GM18519 (cell line): ENCODE measurements around the gene RSPO3.

Source experiments
- ATAC-seq: cut with Tn5 transposase; IDR thresholded peaks from one replicate; pipeline ENCODE4 v1.9.1; 2021; ENCODE audit warnings: mild to moderate bottlenecking, moderate library complexity; ENCODE audit not compliant: unreplicated experiment, low FRiP score

The RSPO3 gene

GRCh38 chr6:127148511-127148910, 30.0 kb downstream of the RSPO3 start:
- ATAC-seq = no peak

- no peak for ATAC-seq
Observed at GRCh38 chr6:127154509-127154908, 36.0 kb downstream of the RSPO3 start.

GRCh38 chr6:127160484-127160883, 42.0 kb downstream of the RSPO3 start:
- no peak for ATAC-seq

GRCh38 chr6:127162836-127163235, 44.4 kb downstream of the RSPO3 start:
- no peak for ATAC-seq

GRCh38 chr6:127164036-127164435, 45.6 kb downstream of the RSPO3 start:
- no peak for ATAC-seq

GRCh38 chr6:127164565-127164964, 46.1 kb downstream of the RSPO3 start:
- no peak for ATAC-seq

GRCh38 chr6:127173156-127173940, 54.9 kb downstream of the RSPO3 start:
- ATAC-seq = no peak

GRCh38 chr6:127176146-127176545, 57.7 kb downstream of the RSPO3 start:
- no peak for ATAC-seq

- no peak for ATAC-seq
Observed at GRCh38 chr6:127177030-127177922, 58.8 kb downstream of the RSPO3 start.

GRCh38 chr6:127177923-127178231, 59.4 kb downstream of the RSPO3 start:
- ATAC-seq = no peak

- no peak for ATAC-seq
Observed at GRCh38 chr6:127178746-127179145, 60.3 kb downstream of the RSPO3 start.

GRCh38 chr6:127180426-127180825, 62.0 kb downstream of the RSPO3 start:
- no peak for ATAC-seq

GRCh38 chr6:127182501-127182900, 64.0 kb downstream of the RSPO3 start:
- no peak for ATAC-seq

- no peak for ATAC-seq
Observed at GRCh38 chr6:127185437-127185995, 67.0 kb downstream of the RSPO3 start.

- peak; percentile 60 for ATAC-seq
Observed at GRCh38 chr6:127186889-127187288, 68.4 kb downstream of the RSPO3 start.

GRCh38 chr6:127188744-127189143, 70.3 kb downstream of the RSPO3 start:
- no peak for ATAC-seq

- ATAC-seq = no peak
Observed at GRCh38 chr6:127190552-127190951, 72.1 kb downstream of the RSPO3 start.

- ATAC-seq = no peak
Observed at GRCh38 chr6:127191716-127192115, 73.2 kb downstream of the RSPO3 start.

GRCh38 chr6:127192911-127193541, 74.6 kb downstream of the RSPO3 start:
- ATAC-seq = no peak

- ATAC-seq = no peak
Observed at GRCh38 chr6:127195833-127196232, 77.4 kb downstream of the RSPO3 start.

- ATAC-seq = no peak
Observed at GRCh38 chr6:127198549-127198948, 80.1 kb downstream of the RSPO3 start.
